HepG2 (cell line): ENCODE data around the gene LAMB2.

Experiments
- CHD2 ChIP-seq: IDR thresholded peaks from 2 replicates; pipeline ENCODE4 v1.6.1; 2011; ENCODE audit warnings: low read depth, low read length, improper control_type of control experiment
- HCFC1 ChIP-seq: fragments of 150-350 bp; IDR thresholded peaks from 2 replicates; pipeline ENCODE4 v1.6.1; 2014; ENCODE audit warnings: low read depth, low read length
- RAD51 ChIP-seq: fragments of 450-650 bp; IDR thresholded peaks from 2 replicates; pipeline ENCODE4 v1.6.1; 2016; ENCODE audit warnings: borderline replicate concordance
- ZNF335 ChIP-seq: sonication (generic); formaldehyde crosslinking; IDR thresholded peaks from 2 replicates; pipeline ENCODE4 v1.4.0; 2020; ENCODE audit warnings: missing genetic modification reagents

- TF ChIP-seq ZNF335 (CRISPR knock-in tag) (no peak), CHD2 (no peak), HCFC1 (no peak), RAD51 (no peak)
Measured at GRCh38 chr3:49177073-49177472, 44.2 kb upstream of the LAMB2 start.
